ENCODE measurements around the gene NT5DC2.

Gene NT5DC2

DNA sequence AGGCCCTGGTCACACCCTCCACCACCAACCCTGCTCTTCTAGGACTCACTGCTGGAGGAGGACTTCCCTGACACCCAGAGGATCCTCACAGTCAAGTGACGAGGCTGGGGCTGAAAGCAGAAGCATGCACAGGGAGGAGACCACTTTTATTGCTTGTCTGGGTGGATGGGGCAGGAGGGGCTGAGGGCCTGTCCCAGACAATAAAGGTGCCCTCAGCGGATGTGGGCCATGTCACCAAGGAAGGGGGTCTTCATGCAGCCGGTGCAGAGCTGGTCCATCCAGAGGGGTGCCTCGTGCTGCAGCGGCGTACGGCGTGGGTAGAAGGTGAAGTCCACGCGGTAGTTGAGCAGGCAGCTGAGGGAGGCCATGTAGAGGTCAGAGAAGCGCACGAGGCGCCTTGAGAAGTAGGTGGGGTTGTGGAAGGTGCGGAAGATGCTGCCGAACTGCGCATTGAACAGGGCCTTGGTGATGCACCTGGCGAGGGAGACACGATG lies 9.4 kb downstream of the NT5DC2 start:
- no peak for DNase-seq

DNA sequence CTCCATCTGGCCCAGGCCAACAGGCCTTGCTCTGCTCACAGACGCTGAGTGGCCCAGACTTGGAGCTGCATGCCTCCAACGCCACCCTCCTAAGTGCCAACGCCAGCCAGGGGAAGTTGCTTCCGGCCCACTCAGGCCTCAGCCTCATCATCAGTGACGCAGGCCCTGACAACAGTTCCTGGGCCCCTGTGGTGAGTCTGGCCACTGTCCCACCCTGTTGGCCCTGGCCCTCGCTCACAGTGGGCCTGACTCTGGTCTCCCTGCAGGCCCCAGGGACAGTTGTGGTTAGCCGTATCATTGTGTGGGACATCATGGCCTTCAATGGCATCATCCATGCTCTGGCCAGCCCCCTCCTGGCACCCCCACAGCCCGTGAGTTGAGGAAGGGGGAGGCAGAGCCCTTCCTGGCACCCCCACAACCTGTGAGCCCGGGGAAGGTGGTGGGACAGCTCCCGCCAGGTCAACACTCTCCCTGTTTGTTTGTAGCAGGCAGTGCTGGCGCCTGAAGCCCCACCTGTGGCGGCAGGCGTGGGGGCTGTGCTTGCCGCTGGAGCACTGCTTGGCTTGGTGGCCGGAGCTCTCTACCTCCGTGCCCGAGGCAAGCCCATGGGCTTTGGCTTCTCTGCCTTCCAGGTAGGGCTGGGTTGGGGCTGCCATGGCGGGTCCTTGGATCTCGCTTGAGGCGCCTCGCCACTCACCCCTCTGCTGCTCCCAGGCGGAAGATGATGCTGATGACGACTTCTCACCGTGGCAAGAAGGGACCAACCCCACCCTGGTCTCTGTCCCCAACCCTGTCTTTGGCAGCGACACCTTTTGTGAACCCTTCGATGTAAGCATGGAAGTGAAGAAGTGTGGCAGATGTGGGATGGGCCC lies 10.0 kb downstream of the NT5DC2 start:
- DNase-seq, result no peak

DNA sequence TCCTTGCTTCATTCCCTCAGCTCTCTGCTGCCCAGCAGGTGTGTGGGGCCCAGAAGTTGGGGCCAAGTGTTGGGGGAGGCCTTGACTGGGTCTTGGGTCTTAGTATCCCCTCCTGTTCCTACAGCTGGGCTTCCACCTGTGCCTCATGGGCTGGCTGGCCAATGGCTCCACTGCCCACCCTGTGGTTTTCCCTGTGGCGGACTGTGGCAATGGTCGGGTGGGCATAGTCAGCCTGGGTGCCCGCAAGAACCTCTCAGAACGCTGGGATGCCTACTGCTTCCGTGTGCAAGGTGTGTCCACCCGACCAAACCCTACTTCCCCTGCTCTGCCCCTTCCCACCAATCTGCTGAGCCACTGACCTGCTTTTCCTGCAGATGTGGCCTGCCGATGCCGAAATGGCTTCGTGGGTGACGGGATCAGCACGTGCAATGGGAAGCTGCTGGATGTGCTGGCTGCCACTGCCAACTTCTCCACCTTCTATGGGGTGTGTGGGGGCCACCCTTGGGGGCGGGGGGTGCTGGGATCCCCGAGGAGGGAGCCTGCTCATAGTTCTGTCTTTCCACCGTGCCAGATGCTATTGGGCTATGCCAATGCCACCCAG lies 10.9 kb downstream of the NT5DC2 start:
- DNase-seq, result no peak

DNA sequence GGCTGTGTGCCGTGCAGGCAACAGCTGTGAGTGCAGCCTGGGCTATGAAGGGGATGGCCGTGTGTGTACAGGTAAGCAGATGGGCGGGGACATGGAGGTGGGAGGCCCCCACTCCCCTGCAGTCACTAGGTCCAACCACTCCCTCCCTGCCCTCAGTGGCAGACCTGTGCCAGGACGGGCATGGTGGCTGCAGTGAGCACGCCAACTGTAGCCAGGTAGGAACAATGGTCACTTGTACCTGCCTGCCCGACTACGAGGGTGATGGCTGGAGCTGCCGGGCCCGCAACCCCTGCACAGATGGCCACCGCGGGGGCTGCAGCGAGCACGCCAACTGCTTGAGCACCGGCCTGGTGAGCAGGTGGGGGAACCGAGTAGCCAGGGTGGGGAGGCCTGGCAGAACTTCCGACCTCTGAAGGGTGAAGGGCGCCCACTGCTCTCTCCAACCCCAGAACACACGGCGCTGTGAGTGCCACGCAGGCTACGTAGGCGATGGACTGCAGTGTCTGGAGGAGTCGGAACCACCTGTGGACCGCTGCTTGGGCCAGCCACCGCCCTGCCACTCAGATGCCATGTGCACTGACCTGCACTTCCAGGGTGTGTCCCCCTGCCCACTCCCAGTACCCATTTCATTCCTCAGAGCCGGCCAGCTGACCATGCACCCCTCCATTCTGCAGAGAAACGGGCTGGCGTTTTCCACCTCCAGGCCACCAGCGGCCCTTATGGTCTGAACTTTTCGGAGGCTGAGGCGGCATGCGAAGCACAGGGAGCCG lies 11.6 kb downstream of the NT5DC2 start:
- no peak for DNase-seq

DNA sequence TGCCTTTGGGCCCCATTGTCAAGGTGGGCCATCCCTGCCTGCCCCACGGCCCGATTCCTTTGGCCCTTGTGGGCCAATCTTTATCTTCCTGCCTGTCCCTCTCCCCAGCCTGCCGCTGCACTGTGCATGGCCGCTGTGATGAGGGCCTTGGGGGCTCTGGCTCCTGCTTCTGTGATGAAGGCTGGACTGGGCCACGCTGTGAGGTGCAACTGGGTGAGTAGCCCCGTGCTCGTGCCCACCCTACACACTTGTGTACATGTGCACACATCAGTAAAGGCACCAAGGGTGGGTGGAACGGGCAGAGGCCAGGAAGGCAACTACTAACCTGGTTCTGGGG lies 12.2 kb downstream of the NT5DC2 start:
- DNase-seq, result no peak

DNA sequence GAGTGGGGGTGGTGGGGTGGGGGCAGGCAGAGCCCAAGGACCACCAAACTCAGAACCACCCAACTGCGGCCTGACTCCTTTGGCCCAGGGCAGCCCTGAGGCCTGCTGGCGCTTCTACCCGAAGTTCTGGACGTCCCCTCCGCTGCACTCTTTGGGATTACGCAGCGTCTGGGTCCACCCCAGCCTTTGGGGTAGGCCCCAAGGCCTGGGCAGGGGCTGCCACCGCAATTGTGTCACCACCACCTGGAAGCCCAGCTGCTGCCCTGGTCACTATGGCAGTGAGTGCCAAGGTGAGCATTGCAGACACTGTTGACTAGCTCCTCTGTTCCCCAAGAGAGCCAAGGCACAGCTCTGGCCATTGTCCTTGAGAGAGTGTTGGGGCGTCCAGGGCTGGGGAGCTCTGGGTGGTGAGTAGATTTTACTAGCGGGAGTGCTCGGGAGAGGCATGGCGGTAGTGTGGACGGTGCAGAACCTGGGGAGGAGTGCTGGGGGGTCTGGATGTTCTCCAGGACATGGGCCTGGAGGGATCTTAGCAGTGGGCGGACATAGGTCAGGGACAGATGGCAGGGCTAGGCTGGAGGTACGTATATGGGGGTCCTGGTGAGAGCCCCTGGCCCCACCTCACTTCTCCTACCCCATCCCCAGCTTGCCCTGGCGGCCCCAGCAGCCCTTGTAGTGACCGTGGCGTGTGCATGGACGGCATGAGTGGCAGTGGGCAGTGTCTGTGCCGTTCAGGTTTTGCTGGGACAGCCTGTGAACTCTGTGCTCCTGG lies 12.8 kb downstream of the NT5DC2 start:
- no peak for DNase-seq

DNA sequence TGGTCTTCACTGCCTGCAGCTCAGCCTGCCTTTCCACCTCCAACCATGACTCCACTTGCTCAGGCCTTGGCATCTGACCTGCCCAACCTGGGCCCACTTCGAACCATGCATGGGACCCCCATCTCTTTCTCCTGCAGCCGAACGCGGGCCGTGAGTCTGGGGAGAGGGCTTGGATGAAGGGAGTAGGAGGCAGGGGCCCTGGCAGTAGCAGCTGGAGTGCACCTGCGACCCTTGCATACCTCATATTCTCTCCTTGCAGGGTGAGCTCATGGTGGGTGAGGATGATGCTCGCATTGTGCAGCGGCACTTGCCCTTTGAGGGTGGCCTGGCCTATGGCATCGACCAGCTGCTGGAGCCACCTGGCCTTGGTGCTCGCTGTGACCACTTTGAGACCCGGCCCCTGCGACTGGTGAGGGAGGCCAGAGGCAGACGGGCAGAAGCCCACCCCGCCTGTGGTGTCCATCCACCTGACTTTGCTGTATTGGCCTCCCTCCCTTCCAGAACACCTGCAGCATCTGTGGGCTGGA lies 13.5 kb downstream of the NT5DC2 start:
- DNase-seq, result no peak

DNA sequence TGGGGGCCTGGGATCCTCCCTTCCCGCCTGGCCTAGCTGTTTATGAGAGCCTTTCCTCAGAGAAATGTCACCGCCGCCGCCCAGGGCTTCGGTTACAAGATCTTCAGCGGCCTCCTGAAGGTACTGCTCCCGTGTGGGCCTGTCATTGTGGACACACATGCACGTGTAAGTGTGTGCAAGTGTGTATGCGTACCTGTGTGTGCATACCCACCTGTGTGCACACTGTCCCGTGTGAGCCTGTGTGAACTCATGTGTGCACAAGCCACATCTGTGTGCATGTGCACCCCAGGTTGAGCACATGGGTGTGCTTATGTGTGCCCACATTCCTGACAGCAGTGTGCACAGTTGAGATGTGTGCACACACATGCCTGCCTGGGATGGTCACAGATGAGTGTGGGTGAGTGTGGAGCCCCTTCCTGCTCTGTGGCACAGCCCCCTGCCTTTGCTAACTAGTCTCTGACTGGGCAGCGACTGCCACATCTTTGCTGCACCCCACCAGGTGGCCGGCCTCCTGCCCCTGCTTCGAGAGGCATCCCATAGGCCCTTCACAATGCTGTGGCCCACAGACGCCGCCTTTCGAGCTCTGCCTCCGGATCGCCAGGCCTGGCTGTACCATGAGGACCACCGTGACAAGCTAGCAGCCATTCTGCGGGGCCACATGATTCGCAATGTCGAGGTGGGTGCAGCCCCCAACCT lies 14.1 kb downstream of the NT5DC2 start:
- no peak for DNase-seq

DNA sequence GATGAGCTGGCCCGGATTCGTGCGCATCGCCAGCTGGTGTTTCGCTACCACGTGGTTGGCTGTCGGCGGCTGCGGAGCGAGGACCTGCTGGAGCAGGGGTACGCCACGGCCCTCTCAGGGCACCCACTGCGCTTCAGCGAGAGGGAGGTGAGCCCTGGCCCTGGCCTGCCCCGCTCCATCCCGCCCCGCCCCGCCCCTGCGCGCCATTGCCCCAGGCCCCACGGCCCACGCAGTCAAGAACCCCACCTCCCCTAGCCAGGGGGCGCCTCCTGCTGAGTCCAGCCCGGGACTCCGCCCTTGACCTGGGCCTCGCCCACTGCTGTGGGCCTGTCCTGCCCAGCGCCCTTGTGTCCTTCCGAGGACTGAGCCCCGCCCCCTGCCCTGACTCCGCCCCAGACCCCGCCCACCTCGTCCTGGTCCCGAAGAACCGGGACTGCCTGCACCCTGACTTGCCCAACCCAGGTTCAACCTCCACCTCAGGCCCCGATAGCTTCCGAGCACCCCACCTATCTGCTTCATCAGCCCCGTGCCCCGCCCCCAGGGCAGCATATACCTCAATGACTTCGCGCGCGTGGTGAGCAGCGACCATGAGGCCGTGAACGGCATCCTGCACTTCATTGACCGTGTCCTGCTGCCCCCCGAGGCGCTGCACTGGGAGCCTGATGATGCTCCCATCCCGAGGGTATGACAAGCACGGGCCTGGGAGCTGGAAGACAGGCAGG lies 14.8 kb downstream of the NT5DC2 start:
- no peak for DNase-seq

DNA sequence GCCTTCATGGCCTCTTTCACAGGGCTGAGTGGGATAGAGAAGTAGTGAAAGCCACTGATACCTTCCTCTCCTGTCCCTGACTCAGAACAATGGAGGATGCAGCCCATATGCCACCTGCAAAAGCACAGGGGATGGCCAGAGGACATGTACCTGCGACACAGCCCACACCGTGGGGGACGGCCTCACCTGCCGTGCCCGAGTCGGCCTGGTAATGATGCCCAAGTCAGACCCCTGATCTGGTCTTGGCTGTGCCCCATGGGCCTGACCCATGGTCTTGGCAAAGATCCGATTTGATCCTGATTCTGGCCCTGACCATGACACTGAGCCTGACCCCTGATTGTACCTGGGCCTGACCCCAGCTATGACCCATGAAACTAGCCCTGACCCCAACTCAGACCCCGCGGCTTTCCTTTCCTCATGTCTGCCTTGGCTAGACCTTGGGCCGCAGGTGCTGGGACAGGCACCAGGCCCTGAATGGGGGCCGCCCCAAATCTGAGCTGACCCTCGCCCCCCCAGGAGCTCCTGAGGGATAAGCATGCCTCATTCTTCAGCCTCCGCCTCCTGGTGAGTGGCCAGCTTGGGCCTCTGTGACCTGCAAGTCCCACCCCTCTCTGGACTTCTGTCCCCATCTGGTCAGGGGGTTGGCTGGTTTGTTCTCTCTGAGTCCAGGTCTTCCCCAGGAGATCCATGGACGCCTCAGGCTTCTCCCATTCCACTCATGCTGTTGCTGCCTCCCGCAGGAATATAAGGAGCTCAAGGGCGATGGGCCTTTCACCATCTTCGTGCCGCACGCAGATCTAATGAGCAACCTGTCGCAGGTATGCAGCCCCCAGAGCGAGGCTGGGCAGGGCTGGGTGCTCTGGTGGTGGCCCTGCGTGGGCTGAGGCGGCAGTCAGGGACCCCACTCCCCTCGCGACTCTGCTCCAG lies 15.6 kb downstream of the NT5DC2 start:
- no peak for DNase-seq

DNA sequence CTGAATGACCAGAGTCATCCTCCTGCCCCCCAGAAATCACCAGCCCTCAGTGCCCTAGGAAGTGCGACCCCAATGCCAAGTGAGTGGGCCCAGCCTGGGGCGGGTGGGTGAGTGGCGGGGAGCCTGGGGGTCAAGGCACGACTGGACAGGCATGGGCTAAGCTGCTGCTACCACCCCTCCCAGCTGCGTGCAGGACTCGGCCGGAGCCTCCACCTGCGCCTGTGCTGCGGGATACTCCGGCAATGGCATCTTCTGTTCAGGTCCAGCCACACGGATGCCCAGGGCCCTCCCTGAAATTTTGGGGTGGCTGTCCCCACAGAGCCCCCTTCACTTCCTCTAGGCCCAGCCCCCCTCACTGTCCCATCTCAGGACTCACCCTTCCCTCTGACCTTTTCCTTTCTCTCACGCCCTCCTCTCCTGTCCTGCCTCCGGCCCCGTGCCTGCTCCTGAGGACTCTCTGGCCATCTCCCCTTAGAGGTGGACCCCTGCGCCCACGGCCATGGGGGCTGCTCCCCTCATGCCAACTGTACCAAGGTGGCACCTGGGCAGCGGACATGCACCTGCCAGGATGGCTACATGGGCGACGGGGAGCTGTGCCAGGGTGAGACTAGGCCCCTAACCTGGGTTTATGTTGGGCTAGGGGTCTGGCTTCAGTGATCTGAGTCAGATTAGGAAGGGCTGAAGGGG lies 17.0 kb downstream of the NT5DC2 start:
- no peak for DNase-seq

DNA sequence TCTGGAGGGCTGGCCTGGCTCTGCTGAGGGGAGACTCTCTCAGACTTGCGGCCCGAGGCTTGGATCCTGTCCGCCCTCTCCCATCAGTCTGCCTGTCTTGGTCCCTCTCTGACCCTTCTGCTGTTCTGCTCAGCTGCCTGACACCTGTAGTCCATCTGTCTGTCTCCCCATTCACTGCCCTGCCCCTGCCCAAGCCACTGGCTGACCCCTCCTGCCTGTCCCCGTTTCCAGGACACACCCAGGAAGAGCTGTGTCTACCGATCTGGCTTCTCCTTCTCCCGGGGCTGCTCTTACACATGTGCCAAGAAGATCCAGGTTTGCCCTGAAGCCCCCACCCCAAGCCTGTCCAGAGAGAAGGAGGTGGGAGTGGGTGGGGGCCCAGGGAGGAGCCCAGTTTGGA lies 18.5 kb downstream of the NT5DC2 start:
- DNase-seq, result no peak

DNA sequence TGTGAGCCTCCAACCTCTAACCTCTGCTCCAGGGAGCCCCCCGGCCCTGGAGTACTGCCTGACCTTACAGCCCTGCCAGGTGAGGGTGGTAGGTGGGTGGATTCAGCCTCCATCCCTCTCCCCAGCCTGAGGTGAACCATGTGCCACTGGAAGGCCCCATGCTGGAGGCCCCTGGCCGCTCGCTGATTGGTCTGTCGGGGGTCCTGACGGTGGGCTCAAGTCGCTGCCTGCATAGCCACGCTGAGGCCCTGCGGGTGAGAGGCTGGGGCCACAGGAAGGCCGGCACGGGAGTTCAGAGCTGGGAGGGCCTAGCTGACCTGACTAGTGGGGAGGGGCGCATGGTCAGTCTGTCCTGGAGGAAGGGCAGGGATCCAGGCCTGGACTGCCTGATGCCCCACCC lies 19.1 kb downstream of the NT5DC2 start:
- no peak for DNase-seq

DNA sequence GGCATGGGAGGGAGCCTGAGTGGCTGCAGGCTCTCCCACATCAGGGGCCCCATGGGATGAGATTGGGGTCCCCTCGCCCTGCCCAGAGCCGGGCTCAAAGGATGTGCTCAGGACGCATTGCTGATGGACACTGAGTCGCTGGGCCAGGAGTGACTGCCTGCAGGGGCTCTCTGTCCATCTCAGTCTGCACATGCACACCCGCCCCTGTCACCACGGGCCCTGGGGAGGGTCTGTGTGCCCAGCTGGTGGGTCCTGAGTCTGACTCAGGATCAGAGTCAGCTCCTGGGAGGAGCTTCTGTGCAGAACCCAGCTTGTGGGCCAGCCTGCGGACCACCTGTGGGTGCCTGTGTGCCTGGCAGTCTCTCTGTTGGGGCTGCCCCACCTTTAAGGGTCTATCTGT lies 20.4 kb downstream of the NT5DC2 start:
- no peak for DNase-seq

DNA sequence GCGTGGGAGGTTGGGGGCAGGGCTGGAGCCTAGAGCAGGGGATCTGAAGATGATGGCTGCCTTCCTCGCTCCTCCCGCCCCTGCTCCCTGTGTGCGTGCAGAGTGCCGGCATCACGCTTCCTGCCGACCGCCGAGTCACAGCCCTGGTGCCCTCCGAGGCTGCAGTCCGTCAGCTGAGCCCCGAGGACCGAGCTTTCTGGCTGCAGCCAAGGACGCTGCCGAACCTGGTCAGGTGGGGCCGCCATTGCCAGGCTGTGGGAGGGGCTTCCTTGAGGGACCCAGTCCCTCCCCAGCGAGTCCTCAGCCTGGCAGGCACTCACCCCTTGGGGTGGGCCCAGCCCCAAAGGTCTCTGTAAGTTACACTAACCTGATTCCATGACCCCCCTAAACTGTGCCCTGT lies 20.9 kb downstream of the NT5DC2 start:
- DNase-seq, result no peak

DNA sequence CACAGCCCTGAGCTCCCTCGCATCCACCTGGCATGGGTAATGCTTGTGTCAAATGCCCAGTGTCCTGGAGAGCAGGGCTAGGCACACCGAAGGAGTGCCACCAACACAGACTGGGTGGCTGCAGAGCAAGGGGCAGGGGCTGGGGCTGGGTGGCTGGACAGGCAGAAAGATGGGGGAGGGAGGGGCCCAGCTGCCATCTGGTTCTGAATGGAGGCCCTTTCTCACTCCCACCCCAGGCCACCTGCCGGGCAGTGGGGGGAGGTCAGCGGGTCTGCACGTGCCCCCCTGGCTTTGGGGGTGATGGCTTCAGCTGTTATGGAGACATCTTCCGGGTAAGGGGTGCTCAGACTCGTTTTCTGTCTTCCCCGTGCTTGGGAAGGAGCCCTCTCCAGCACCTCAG lies 21.6 kb downstream of the NT5DC2 start:
- no peak for DNase-seq

DNA sequence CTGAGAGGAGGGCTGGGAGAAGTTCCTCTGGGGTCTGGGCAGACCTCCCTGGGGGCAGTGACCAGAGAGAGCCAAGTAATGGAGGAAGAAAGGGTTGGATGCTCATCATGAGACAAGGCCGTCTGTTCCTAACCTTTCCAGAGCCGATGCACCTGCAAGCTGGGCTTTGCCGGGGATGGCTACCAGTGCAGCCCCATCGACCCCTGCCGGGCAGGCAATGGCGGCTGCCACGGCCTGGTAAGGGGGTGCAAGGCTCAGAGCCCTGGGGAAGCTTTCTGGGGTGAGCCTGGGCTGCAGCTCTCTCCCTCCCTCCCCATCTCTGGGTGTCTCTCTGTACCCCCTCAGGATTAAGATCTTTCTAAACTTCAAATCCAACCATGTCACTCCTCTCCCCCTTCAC lies 22.1 kb downstream of the NT5DC2 start:
- DNase-seq, result no peak

DNA sequence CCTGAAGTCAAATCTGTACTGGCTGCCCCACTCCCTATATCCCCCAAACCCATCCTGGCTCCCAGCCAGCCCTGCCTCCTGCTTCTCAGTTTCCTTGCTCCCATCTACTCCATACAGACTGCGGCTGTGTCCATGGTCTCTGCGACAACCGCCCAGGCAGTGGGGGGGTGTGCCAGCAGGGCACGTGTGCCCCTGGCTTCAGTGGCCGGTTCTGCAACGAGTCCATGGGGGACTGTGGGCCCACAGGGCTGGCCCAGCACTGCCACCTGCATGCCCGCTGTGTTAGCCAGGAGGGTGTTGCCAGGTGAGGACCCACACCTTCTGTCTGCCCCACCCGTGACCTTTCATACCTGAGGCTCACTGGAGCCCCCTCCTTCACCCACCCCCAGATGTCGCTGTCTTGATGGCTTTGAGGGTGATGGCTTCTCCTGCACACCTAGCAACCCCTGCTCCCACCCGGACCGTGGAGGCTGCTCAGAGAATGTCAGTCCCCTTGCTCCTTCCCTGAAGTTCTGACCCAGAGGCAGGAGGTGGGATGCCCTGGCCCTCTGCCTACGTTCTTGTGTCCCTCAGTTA lies 23.8 kb downstream of the NT5DC2 start:
- no peak for DNase-seq

DNA sequence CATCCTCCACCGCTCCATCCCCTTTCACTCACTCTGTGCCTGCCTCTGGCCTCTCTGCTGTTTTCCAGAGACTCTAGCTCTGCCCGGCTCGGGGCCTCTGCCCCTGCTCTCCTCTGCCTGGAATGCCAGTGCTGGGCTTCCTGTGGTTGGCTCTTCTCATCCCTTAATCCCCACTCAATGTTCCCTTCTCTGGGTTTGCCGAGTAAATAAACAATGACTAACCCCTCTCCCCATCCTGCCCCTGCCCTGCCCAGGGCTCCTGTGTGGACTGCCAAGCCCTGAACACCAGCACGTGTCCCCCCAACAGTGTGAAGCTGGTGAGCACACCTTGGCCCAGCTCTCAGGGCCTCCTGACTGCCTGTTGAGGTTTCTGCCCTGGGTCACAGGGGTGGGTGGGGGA lies 26.3 kb downstream of the NT5DC2 start:
- no peak for DNase-seq

Measured in islet precursor cell (in vitro differentiated cells).